Thoracic aorta (tissue), 2 donors: ENCODE data around the gene AVEN. TPM values are rescaled to one million over a fixed set of nuclear protein-coding genes. Genes with fewer than 3 reads are reported as not detected.

ENCODE experiments used
- ATAC-seq: fragments of 150-250 bp; one replicate; pipeline ENCODE4 v1.8.0; 2017; ENCODE audit warnings: low read depth; ENCODE audit not compliant: insufficient number of reproducible peaks, low FRiP score
- DNase-seq: peaks from one replicate; pipeline ENCODE4 v3.0.0-alpha.2; 2020; ENCODE audit warnings: low spot score
- H3K27ac ChIP-seq, 2 donors: fragments of 200-600 bp; sonication (generic); 1 replicate in 1 of 2; 2 replicates in 1 of 2; pipeline ENCODE4 v1.5.1; 2016; ENCODE audit warnings: mild to moderate bottlenecking in 2 of 2, moderate library complexity in 2 of 2
- H3K27me3 ChIP-seq: fragments of 200-600 bp; sonication (generic); replicated peaks from 2 replicates; pipeline ENCODE4 v1.6.0; 2016; ENCODE audit warnings: mild to moderate bottlenecking; ENCODE audit not compliant: insufficient read depth
- H3K36me3 ChIP-seq: fragments of 200-600 bp; sonication (generic); one replicate; pipeline ENCODE4 v1.5.1; 2016
- H3K4me1 ChIP-seq, 2 donors: fragments of 200-600 bp; sonication (generic); 1 replicate in 1 of 2; 2 replicates in 1 of 2; pipeline versions ENCODE4 v1.5.1 to v1.6.0; 2016; ENCODE audit warnings: low read depth in 2 of 2, mild to moderate bottlenecking in 1 of 2; ENCODE audit not compliant: control insufficient read depth in 1 of 2
- H3K4me3 ChIP-seq: fragments of 200-600 bp; sonication (generic); 2 replicates; pipeline ENCODE4 v1.5.1; 2016; ENCODE audit warnings: mild to moderate bottlenecking
- H3K9me3 ChIP-seq: fragments of 200-600 bp; sonication (generic); 2 replicates; pipeline ENCODE4 v1.5.1; 2016
- CTCF ChIP-seq: fragments of 200-600 bp; sonication (generic); IDR thresholded peaks from one replicate; pipeline ENCODE4 v1.5.1; 2019; ENCODE audit warnings: antibody characterized with exemption
- total RNA-seq, 2 donors: library from RNA; depleted of rRNA; stranded (reverse); fragments of >200 nt; gene quantifications; one replicate each; pipeline versions ENCODE4 v1.1.0 to v1.2.3, GENCODE V29; 2016

AVEN gene
- total RNA-seq, 2 donors from 2014 or later: 26.5 to 29.0 TPM

GRCh38 chr15:33839540-33839939 lies 199.5 kb downstream of the AVEN start:
- DNase-seq (no peak), ATAC-seq (no peak)
- H3K4me3 ChIP-seq: no peak overlapping the region
- H3K27ac ChIP-seq: no peak overlapping the region
- TF ChIP-seq CTCF: no peak
- no peaks in the 10 kb centered on the region for H3K36me3 ChIP-seq
- H3K4me1 ChIP-seq: no peaks in the 10 kb centered on the region
- no peaks in the 10 kb centered on the region for H3K27me3 ChIP-seq
- no peaks in the 10 kb centered on the region for H3K9me3 ChIP-seq

- H3K36me3 ChIP-seq: no peaks in the 10 kb centered on the region
- ATAC-seq: no peak
- TF ChIP-seq CTCF: no peak
Observed at GRCh38 chr15:33837294-33837693, 201.7 kb downstream of the AVEN start.

DNA sequence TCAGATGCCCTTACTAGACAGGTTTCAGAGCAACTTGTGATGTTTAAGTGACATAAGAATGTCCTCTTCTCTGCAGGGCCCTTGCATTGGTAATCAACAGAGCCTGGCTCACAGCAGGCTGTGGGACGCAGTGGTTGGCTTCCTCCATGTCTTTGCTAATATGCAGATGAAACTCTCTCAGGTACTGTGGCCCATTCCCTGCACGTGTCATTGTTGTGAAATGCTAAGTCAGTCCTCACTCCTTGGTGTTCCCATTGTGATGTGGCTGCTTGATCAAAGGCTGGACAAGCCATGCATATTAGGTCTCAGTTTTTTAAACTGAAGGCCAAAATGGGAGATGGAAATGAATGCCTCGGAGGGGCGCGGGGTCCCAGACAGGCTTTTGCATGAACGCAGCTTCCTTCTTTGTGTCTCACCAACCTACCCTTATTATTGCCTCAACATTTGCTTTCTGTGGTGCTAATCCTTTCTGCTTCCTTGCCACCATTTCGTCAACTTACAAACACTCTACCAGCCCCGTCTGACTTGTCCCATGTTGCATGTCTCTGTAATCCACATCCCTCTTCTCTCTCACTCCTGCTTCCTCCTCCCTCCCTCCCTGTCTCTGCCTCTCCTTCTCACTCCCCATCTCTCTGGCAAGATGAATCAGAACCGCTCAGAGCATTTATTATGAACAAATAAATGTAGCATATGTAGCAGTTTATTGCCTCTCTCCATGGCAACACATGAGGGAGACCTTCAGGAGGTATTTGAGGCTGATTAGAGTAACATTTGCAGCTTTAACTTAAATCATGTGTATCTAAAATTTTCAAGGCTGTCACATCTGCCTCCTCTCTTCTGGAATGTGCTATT lies 203.9 kb downstream of the AVEN start:
- no peak for ATAC-seq
- H3K27ac ChIP-seq: no peak overlapping the region
- H3K27me3 ChIP-seq: no peaks in the 10 kb centered on the region
- H3K9me3 ChIP-seq: no peaks in the 10 kb centered on the region
- TF ChIP-seq CTCF: no peak
- no peak for DNase-seq
- no peaks in the 10 kb centered on the region for H3K4me1 ChIP-seq
- H3K36me3 ChIP-seq: no peaks in the 10 kb centered on the region
- H3K4me3 ChIP-seq: no peak overlapping the region

More at GRCh38 chr15:33837294-33837693, 201.7 kb downstream of the AVEN start:
- Histone ChIP-seq H3K27me3 (no peaks in the 10 kb centered on the region), H3K9me3 (no peaks in the 10 kb centered on the region), H3K4me1 (no peaks in the 10 kb centered on the region), H3K4me3 (no peak overlapping the region), H3K27ac (no peak overlapping the region)
- no peak for DNase-seq

DNA sequence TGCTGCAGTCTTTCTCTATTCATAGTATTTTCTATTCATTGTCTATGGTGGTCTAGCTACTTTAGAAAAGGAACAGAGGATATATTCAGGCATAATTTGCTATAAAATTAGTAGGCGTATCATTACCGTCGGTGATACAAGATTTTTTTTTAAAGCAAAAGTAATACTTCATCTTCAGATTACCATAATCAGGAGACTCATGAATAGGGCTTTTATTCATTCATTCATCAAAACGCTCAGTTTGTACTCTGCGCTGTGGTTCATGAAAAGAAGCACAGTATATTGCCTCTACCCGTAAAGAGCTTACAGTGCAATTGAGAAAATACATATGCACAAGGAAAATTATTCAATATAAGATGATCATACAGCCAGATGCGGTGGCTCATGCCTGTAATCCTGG lies 207.4 kb downstream of the AVEN start:
- H3K27me3 ChIP-seq: no peaks in the 10 kb centered on the region
- H3K4me3 ChIP-seq: no peak overlapping the region
- H3K36me3 ChIP-seq: no peaks in the 10 kb centered on the region
- no peaks in the 10 kb centered on the region for H3K9me3 ChIP-seq
- ATAC-seq (no peak), DNase-seq (no peak)
- TF ChIP-seq CTCF: no peak
- H3K27ac ChIP-seq: no peak overlapping the region
- no peaks in the 10 kb centered on the region for H3K4me1 ChIP-seq

- Histone ChIP-seq H3K4me1 (no peaks in the 10 kb centered on the region), H3K9me3 (no peaks in the 10 kb centered on the region), H3K27me3 (no peaks in the 10 kb centered on the region), H3K4me3 (no peak overlapping the region), H3K27ac (no peak overlapping the region), H3K36me3 (no peaks in the 10 kb centered on the region)
- ATAC-seq: no peak
- no peak for TF ChIP-seq CTCF
- DNase-seq: no peak
Observed at GRCh38 chr15:33830351-33830750, 208.7 kb downstream of the AVEN start.
